MCF 10A (cell line): ENCODE data around the gene ITPA. TPM values are rescaled to one million over a fixed set of nuclear protein-coding genes. Genes with fewer than 3 reads are reported as not detected.

Source experiments
- BruUV-seq: library from RNA; stranded (reverse); fragments of 400-500 nt; replicated peaks from 2 replicates; lab custom pipeline; 2021; lab: Mats Ljungman, UMichigan
- CTCF ChIA-PET: fragments of 300-600 bp; sonication (Branson Sonifier 250); formaldehyde crosslinking; extraction: SDS; loops from one replicate; lab custom pipeline; 2021; ENCODE audit warnings: antibody characterized with exemption, inconsistent platforms; lab: Yijun Ruan, JAX
- POLR2A ChIA-PET: fragments of 300-600, 350-650 bp; sonication (Branson Sonifier 250); formaldehyde crosslinking; extraction: SDS; loops from one replicate; lab custom pipeline; 2020; ENCODE audit warnings: antibody characterized with exemption, inconsistent platforms; lab: Yijun Ruan, JAX
- DNase-seq: peaks from one replicate; pipeline ENCODE4 v3.0.0-alpha.2; 2018; ENCODE audit not compliant: unreplicated experiment
- H3K27ac Mint-ChIP-seq: one replicate; pipeline ENCODE4 v1.8.0; 2022; ENCODE audit warnings: mild to moderate bottlenecking, low read depth, mixed read lengths; ENCODE audit not compliant: unreplicated experiment
- H3K27me3 Mint-ChIP-seq: one replicate; pipeline ENCODE4 v1.8.0; 2022; ENCODE audit warnings: mixed read lengths; ENCODE audit not compliant: insufficient read depth, unreplicated experiment
- H3K36me3 Mint-ChIP-seq: one replicate; pipeline ENCODE4 v1.8.0; 2022; ENCODE audit warnings: mild to moderate bottlenecking, moderate library complexity, mixed read lengths; ENCODE audit not compliant: insufficient read depth, unreplicated experiment
- H3K4me1 Mint-ChIP-seq: one replicate; pipeline ENCODE4 v1.8.0; 2022; ENCODE audit warnings: mixed read lengths; ENCODE audit not compliant: insufficient read depth, unreplicated experiment
- H3K4me3 Mint-ChIP-seq: one replicate; pipeline ENCODE4 v1.8.0; 2022; ENCODE audit warnings: mild to moderate bottlenecking, moderate library complexity, mixed read lengths; ENCODE audit not compliant: unreplicated experiment
- H3K9me3 Mint-ChIP-seq: one replicate; pipeline ENCODE4 v1.8.0; 2022; ENCODE audit warnings: mixed read lengths; ENCODE audit not compliant: unreplicated experiment
- intact Hi-C: fragments of 100-400 bp; cut with micrococcal nuclease; formaldehyde crosslinking; loops from 2 replicates; pipeline ENCODE4 v1.14.1; 2022
- total RNA-seq: library from RNA; stranded (reverse); gene quantifications from 2 replicates; pipeline ENCODE4 v1.2.3, GENCODE V29; 2022
- TF ChIP-seq, protein P1 (sequence below): fragments of 200-600 bp; IDR thresholded peaks from one replicate; pipeline ENCODE4 v1.8.0; 2022; ENCODE audit warnings: antibody characterized with exemption, mild to moderate bottlenecking; ENCODE audit not compliant: unreplicated experiment

ITPA gene
- total RNA-seq, 1 experiment from 2014 or later = 97.1 TPM

DNA sequence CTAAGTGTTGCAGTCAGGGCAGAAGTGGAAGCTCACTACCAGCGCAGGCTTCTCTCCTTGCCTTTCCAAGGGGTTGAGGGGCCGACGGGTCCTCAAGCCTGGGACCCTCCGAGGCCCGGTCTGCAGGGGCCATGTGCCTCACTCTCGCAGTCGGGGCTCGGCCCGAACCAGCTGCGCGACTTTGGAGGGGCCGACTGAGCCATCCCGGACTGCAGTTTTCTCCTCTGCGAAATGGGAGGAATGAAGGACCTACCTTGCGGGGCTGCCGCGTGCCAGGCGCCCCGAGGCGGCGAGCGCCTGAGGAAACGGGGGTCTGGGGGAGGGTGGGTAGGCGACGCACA lies 41.6 kb upstream of the ITPA start:
- BruUV-seq = no TSS peak
- no peaks in the 10 kb centered on the region for H3K9me3 Mint-ChIP-seq
- DNase-seq = no peak
- TF ChIP-seq, protein P1, sequence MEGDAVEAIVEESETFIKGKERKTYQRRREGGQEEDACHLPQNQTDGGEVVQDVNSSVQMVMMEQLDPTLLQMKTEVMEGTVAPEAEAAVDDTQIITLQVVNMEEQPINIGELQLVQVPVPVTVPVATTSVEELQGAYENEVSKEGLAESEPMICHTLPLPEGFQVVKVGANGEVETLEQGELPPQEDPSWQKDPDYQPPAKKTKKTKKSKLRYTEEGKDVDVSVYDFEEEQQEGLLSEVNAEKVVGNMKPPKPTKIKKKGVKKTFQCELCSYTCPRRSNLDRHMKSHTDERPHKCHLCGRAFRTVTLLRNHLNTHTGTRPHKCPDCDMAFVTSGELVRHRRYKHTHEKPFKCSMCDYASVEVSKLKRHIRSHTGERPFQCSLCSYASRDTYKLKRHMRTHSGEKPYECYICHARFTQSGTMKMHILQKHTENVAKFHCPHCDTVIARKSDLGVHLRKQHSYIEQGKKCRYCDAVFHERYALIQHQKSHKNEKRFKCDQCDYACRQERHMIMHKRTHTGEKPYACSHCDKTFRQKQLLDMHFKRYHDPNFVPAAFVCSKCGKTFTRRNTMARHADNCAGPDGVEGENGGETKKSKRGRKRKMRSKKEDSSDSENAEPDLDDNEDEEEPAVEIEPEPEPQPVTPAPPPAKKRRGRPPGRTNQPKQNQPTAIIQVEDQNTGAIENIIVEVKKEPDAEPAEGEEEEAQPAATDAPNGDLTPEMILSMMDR = no peak
- H3K4me1 Mint-ChIP-seq = no peaks in the 10 kb centered on the region
- H3K4me3 Mint-ChIP-seq = no peak overlapping the region
- POLR2A ChIA-PET = interaction anchor here (0.6 kb wide), 1 partner anchor 24 kb away, joined by 3 read pairs; no protein-coding TSS in a partner anchor
- no peaks in the 10 kb centered on the region for H3K36me3 Mint-ChIP-seq
- no peak overlapping the region for H3K27ac Mint-ChIP-seq
- intact Hi-C loops = no loop called here
- no peaks in the 10 kb centered on the region for H3K27me3 Mint-ChIP-seq
- CTCF ChIA-PET = no interaction called here

DNA sequence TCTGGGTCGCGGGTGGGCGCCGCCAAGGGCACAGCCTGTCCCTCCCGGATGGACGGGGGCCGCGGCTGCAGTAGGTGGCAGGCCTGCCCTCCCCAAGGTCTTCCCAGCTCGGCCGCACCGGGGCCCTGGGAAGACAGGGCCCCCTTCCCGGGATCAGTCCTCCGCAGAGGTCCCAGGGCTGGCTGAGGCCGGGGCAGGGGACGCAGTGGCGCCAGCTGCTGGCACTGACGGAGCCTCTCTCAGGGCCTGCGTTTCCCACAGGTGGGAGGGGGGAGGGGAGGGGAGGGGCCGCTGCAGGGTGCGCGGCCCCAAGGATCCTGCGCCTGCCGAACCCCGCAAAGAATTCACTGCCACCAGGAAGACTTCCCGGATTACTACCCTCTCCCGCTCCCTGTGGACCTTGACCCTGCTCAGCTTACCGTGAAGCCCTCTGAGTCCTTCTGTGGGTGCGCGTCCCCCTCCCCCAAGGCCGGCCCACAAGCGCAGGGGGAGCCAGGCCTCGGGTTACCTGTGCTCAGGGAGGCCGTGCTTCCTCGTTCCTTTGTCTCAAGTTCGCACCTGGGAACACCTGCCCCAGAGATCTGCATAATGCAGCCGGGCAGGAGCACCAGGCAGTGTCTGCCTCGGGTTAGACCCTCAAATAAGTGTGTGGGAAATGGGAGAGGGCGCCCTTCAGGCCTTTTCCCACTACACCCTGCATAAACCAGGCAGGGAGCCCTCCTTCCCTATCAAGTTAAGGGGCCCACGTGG lies 41.0 kb upstream of the ITPA start:
- no TSS peak for BruUV-seq
- TF ChIP-seq, protein P1 = no peak
- ChIA-PET CTCF (no interaction called here), POLR2A (no interaction called here)
- no peak overlapping the region for H3K4me3 Mint-ChIP-seq
- no peak for DNase-seq
- no peaks in the 10 kb centered on the region for H3K36me3 Mint-ChIP-seq
- intact Hi-C loops = no loop called here
- no peaks in the 10 kb centered on the region for H3K4me1 Mint-ChIP-seq
- no peak overlapping the region for H3K27ac Mint-ChIP-seq
- no peaks in the 10 kb centered on the region for H3K9me3 Mint-ChIP-seq
- no peaks in the 10 kb centered on the region for H3K27me3 Mint-ChIP-seq

DNA sequence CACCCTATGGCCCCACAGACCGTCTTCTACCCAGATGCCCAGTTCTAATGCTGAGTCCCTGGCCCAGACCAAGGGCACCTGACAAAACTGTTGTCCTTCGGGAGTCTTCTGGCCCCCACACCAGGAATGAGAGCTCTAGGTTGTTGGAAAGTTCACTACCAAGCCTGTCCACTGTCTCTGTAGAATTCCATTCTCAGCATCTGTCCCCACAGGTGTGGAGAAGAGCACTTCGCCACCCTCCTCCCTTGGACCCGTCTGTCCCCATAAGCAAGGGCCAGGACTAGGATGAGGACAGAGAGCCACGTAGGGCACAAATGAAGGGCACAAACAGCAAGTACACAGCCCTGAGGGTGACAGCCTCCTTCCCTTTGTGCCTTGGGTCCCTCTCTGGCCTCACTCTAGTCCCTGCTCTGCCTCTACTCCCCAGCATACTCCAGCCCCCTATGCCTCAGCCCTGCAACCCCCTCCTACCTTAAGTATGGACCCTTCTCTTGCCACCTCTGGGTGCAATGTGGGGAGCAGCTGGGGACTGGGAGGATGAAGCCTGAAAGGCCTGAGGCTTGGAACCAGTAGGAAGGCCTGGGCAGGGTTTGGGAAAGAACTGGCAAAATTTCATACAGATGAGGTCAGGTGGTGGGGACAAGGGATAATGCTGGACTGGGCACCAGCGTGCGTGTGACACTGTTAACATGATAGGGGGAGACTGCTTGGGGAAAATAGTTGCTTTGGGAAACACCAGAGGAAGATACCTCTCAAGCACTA lies 40.3 kb upstream of the ITPA start:
- Mint-ChIP-seq H3K4me1 (no peaks in the 10 kb centered on the region), H3K27ac (no peak overlapping the region), H3K36me3 (no peaks in the 10 kb centered on the region), H3K9me3 (no peaks in the 10 kb centered on the region), H3K27me3 (no peaks in the 10 kb centered on the region), H3K4me3 (no peak overlapping the region)
- ChIA-PET POLR2A (interaction anchor here (5.3 kb wide), 1 partner anchor 9 kb away, joined by 44 read pairs; the partner anchor contains the start of genes FASTKD5 and UBOX5), CTCF (no interaction called here)
- no TSS peak for BruUV-seq
- intact Hi-C loops = no loop called here
- TF ChIP-seq, protein P1 = no peak
- DNase-seq = no peak

- DNase-seq = no peak
- Mint-ChIP-seq H3K27me3 (no peaks in the 10 kb centered on the region), H3K4me1 (peaks cover 14% of the 10 kb centered on the region), H3K27ac (no peak overlapping the region), H3K9me3 (no peaks in the 10 kb centered on the region), H3K36me3 (no peaks in the 10 kb centered on the region), H3K4me3 (no peak overlapping the region)
- BruUV-seq = no TSS peak
- intact Hi-C loops = loop anchor here (10.0 kb wide), 1 partner anchor 117 kb away; no protein-coding TSS in a partner anchor
- TF ChIP-seq, protein P1 = no peak
- CTCF ChIA-PET = interaction anchor here (1.6 kb wide), 1 partner anchor 118 kb away, joined by 3 read pairs; no protein-coding TSS in a partner anchor
- POLR2A ChIA-PET = interaction anchor here (0.6 to 5.3 kb wide), 4 partner anchors 11 to 38 kb away, joined by 3 to 44 read pairs (median 3); partner anchors contain the start of genes FASTKD5, ITPA and UBOX5
Observed at GRCh38 chr20:3171391-3172125, 37.7 kb upstream of the ITPA start.
